Upper lobe of right lung (tissue), 1 donor: ENCODE data around the gene VWA8. TPM values are rescaled to one million over a fixed set of nuclear protein-coding genes. Genes with fewer than 3 reads are reported as not detected.

ENCODE experiments used
- ATAC-seq: fragments of 200-7000 bp; cut with Tn5 transposase; one replicate; pipeline ENCODE4 v1.9.1; 2020; ENCODE audit warnings: mild to moderate bottlenecking, moderate library complexity
- DNase-seq: peaks from one replicate; pipeline ENCODE4 v3.0.0-alpha.2; 2020
- H3K27ac ChIP-seq: fragments of 200-600 bp; one replicate; pipeline ENCODE4 v1.8.0; 2022
- H3K27me3 ChIP-seq: fragments of 200-600 bp; one replicate; pipeline ENCODE4 v1.8.0; 2022; ENCODE audit warnings: mild to moderate bottlenecking
- H3K36me3 ChIP-seq: fragments of 200-600 bp; one replicate; pipeline ENCODE4 v1.8.0; 2022
- H3K4me1 ChIP-seq: fragments of 200-600 bp; one replicate; pipeline ENCODE4 v1.8.0; 2022
- H3K4me3 ChIP-seq: fragments of 200-600 bp; one replicate; pipeline ENCODE4 v1.8.0; 2022; ENCODE audit warnings: mild to moderate bottlenecking
- H3K9me3 ChIP-seq: fragments of 200-600 bp; one replicate; pipeline ENCODE4 v1.8.0; 2022
- intact Hi-C: fragments of 100-400 bp; cut with DNase I; formaldehyde crosslinking; loops from one replicate; pipeline ENCODE4 v1.11.0; 2022
- total RNA-seq: library from RNA; stranded (reverse); fragmentation: NEBNext Ultra II Directional; extraction: Animal tissue kit (Norgen Biotek cat#: 25700); gene quantifications from one replicate; pipeline ENCODE4 v1.2.1, GENCODE V29; 2021
- TF ChIP-seq, protein P1 (sequence below): fragments of 200-600 bp; IDR thresholded peaks from one replicate; pipeline ENCODE4 v1.8.0; 2022; ENCODE audit warnings: antibody characterized with exemption
- donor health status: DM: no; HTN: yes; CAD: no; lungs with severe emphysema.

VWA8 gene
- total RNA-seq, 1 donor from 2014 or later, result 20.6 TPM

DNA sequence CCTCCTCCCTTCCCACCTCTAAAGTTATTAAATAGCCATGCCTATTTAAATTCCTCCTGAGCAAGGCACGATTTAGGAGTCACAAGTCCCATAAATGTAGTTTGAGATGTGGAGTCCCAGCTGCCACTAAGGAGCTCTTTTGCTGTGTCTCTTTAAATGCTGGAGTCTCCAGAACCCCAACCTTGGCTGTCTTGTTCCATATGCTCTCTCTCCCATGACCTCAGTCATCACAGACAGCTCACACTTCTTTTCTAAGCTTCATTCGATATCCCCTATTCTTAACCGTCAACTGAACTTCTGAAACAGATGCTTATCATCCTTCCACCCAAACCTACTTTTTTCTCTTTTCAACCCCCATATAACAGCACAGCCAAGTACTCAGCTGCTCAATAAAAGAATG, 197.1 kb downstream of the VWA8 start:
- DNase-seq (no peak), ATAC-seq (no peak)
- Histone ChIP-seq H3K9me3 (no peaks in the 10 kb centered on the region), H3K4me1 (no peaks in the 10 kb centered on the region), H3K4me3 (no peak overlapping the region), H3K36me3 (no peaks in the 10 kb centered on the region), H3K27ac (no peak overlapping the region), H3K27me3 (no peaks in the 10 kb centered on the region)
- intact Hi-C loops, result no loop called here
- TF ChIP-seq, protein P1, sequence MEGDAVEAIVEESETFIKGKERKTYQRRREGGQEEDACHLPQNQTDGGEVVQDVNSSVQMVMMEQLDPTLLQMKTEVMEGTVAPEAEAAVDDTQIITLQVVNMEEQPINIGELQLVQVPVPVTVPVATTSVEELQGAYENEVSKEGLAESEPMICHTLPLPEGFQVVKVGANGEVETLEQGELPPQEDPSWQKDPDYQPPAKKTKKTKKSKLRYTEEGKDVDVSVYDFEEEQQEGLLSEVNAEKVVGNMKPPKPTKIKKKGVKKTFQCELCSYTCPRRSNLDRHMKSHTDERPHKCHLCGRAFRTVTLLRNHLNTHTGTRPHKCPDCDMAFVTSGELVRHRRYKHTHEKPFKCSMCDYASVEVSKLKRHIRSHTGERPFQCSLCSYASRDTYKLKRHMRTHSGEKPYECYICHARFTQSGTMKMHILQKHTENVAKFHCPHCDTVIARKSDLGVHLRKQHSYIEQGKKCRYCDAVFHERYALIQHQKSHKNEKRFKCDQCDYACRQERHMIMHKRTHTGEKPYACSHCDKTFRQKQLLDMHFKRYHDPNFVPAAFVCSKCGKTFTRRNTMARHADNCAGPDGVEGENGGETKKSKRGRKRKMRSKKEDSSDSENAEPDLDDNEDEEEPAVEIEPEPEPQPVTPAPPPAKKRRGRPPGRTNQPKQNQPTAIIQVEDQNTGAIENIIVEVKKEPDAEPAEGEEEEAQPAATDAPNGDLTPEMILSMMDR, result no peak

DNA sequence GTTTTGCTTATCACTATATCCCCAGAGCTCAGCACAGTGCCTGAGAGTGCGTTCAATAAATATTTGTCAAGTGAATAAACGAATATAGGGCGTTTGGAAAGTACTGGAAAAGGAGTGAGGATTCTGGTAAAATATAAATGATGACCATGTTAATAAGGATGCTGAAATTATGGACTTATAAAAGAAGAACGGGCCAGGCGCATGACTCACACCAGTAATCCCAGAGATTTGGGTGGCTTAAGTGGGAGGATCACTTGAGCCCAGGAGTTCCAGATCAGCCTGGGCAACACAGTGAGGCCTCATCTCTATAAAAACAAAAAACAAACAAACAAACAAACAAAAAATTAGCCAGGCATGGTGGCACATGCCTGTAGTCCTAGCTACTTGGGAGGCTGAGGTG, 198.1 kb downstream of the VWA8 start:
- intact Hi-C loops, result no loop called here
- Histone ChIP-seq H3K36me3 (peaks cover 1% of the 10 kb centered on the region), H3K9me3 (no peaks in the 10 kb centered on the region), H3K27me3 (no peaks in the 10 kb centered on the region), H3K4me3 (no peak overlapping the region), H3K4me1 (no peaks in the 10 kb centered on the region), H3K27ac (no peak overlapping the region)
- ATAC-seq (no peak), DNase-seq (no peak)
- TF ChIP-seq, protein P1, result no peak

DNA sequence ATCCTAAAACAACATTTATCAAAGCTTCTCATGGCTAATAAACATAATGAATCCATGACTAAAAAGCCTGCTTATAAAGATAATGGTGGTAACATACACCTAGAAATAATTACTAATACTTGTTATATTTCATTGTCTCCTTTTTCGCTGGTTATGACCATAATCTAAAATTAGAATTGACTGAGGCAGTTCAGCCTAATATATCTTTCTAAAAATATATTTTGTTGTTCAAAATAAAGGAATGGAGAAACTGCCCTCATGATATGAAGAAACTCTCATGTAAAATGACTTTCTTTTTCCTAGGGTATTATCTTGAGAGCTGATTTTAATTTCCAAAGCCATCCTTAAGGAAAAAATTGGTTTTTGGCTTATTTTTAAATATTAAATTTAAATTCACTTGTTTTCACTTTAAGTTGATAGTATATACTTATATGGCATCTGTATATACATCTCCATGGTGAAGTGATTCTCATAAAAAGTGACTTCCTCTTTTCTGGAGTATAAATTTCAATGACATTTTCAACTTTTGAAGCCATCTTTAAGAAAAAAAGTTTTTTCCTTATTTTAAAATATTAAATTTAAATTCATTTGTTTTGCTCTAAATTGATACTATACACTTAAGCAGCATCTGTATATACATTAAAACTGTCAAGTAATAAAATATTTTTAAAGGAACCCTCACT, 204.6 kb downstream of the VWA8 start:
- Histone ChIP-seq H3K27ac (no peak overlapping the region), H3K27me3 (no peaks in the 10 kb centered on the region), H3K36me3 (peaks cover 3% of the 10 kb centered on the region), H3K4me1 (no peaks in the 10 kb centered on the region), H3K4me3 (no peak overlapping the region), H3K9me3 (no peaks in the 10 kb centered on the region)
- TF ChIP-seq, protein P1, result no peak
- no peak for ATAC-seq
- no peak for DNase-seq
- intact Hi-C loops, result no loop called here

DNA sequence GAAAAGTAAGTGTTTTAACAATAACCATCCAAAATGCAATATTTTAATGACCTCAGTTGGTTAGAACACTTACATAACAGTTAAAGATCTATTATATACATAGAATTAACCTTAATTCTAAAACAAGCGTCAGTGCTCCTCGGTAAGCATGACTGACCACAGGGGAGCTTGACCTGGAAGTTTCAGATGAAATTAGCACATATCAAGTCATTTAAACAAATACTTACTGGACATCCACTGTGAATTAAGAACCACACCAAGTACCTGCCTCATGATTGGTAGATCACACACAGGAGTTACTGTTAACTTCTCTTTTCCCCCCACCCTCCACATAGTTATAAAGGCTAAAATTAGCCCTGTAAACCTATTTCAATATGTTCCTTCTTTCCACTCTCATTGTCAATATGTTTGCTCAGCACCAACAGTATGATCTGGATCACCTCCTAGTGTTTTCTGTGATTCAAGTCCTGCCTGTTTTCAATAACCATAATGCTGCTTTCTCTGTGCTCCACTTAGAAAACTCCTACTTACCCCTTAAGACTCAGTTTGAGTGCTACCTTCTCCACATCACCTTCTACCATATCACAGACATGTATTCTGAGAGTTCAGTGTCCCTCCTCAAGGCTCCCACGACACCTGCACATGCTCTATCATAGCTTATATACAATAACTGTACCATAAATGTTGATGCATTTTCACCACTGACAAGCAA, 209.0 kb downstream of the VWA8 start:
- no peak for ATAC-seq
- DNase-seq, result no peak
- H3K27ac ChIP-seq, result no peak overlapping the region
- intact Hi-C loops, result no loop called here
- TF ChIP-seq, protein P1, result no peak
- no peak overlapping the region for H3K4me3 ChIP-seq
- no peaks in the 10 kb centered on the region for H3K36me3 ChIP-seq
- H3K27me3 ChIP-seq, result no peaks in the 10 kb centered on the region
- no peaks in the 10 kb centered on the region for H3K4me1 ChIP-seq
- no peaks in the 10 kb centered on the region for H3K9me3 ChIP-seq

DNA sequence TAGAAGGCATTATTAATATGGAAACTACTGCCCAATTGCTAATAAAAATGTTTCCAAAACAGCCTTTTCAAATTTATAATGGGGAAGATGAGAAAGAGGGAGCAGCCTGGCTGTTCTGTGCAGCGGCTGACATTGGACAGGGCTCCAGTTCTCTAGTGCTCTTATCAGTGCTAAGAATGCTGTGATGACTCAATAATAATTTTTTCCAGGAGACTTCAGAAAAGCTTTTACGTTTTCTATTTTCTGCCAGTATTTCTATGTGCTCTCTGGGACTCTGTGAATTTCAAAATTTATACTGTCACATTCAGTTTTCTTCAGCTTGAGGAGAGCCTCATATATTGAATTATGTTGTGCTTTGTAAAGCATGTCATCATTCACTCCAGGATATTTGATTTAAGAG, 209.6 kb downstream of the VWA8 start:
- no peak overlapping the region for H3K27ac ChIP-seq
- H3K4me3 ChIP-seq, result no peak overlapping the region
- intact Hi-C loops, result no loop called here
- H3K4me1 ChIP-seq, result no peaks in the 10 kb centered on the region
- ATAC-seq (peak; percentile 70), DNase-seq (no peak)
- TF ChIP-seq, protein P1, result no peak
- H3K27me3 ChIP-seq, result no peaks in the 10 kb centered on the region
- H3K9me3 ChIP-seq, result no peaks in the 10 kb centered on the region
- H3K36me3 ChIP-seq, result no peaks in the 10 kb centered on the region
